ENCODE results near the gene HEYL. TPM values are rescaled to one million over a fixed set of nuclear protein-coding genes. Genes with fewer than 3 reads are reported as not detected.
A peak's percentile ranks its signal among the peaks of the same experiment; 100 is the strongest.

The HEYL gene
- total RNA-seq, 6 donors from 2014 or later: 3.8 to 31.9 (median 15.5) TPM

DNA sequence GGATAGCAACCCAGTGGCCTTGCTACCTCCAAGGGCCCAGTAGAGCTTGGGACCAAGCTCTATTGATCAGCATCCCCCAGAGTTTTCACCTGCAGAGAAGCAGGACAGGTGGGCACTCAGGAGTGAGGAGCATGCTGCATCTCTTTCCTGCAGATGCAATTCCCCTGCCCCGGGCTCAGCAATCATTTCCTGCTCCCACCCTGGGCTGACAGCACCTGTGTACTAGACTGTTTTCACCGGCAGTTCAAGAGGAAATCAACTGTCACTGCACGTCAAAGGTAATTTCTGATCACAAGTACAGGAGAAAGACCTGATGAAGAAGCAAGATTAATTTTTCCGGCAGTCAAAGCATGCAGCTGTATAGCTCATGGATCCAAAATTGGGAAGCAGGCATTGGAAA is 41.3 kb upstream of the HEYL start:
- peaks cover 0 to 12% (median 5%) of the 10 kb centered on the region in 4 donors for H3K27me3 ChIP-seq
- no peak for DNase-seq
- H3K9me3 ChIP-seq: no peaks in the 10 kb centered on the region
- 71 to 77% methylated on average over 4 of the region's 4 CpGs for WGBS, 2 donors
- TF ChIP-seq CTCF (IDR thresholded peaks at IDR 0.05) (no peak), POLR2A (IDR thresholded peaks at IDR 0.05) (no peak), EP300 (IDR thresholded peaks at IDR 0.05) (no peak), POLR2AphosphoS5 (IDR thresholded peaks at IDR 0.05) (no peak)
- no peak overlapping the region for H3K4me3 ChIP-seq
- H3K36me3 ChIP-seq: no peaks in the 10 kb centered on the region
- no peak for ATAC-seq (ENCODE audit: low FRiP score in 2 of 2)
- H3K27ac ChIP-seq: no peak overlapping the region
- peaks cover 0 to 18% (median 11%) of the 10 kb centered on the region in 4 donors for H3K4me1 ChIP-seq

- Histone ChIP-seq H3K36me3 (no peaks in the 10 kb centered on the region), H3K27ac (no peak overlapping the region), H3K9me3 (no peaks in the 10 kb centered on the region), H3K27me3 (peaks cover 0 to 12% (median 5%) of the 10 kb centered on the region in 4 donors), H3K4me1 (peaks cover 0 to 18% (median 11%) of the 10 kb centered on the region in 4 donors), H3K4me3 (no peak overlapping the region)
- no peak for ATAC-seq (ENCODE audit: low FRiP score in 2 of 2)
- no peak for DNase-seq
- no peak for TF ChIP-seq EP300 (IDR thresholded peaks at IDR 0.05)
- no peak for TF ChIP-seq CTCF (IDR thresholded peaks at IDR 0.05)
- no peak for TF ChIP-seq POLR2A (IDR thresholded peaks at IDR 0.05)
- TF ChIP-seq POLR2AphosphoS5 (IDR thresholded peaks at IDR 0.05): no peak
- 70 to 81% methylated on average over 2 of the region's 2 CpGs for WGBS, 2 donors
Observed at GRCh38 chr1:39679821-39680220, 40.4 kb upstream of the HEYL start.

GRCh38 chr1:39678889-39679288 is 39.4 kb upstream of the HEYL start:
- 86 to 93% methylated on average over 2 of the region's 2 CpGs for WGBS, 2 donors

GRCh38 chr1:39677645-39678044 is 38.2 kb upstream of the HEYL start:
- 89 to 90% methylated on average over 4 of the region's 4 CpGs for WGBS, 2 donors
- no peaks in the 10 kb centered on the region for H3K9me3 ChIP-seq

More at GRCh38 chr1:39678889-39679288, 39.4 kb upstream of the HEYL start:
- Histone ChIP-seq H3K36me3 (no peaks in the 10 kb centered on the region), H3K4me1 (peaks cover 0 to 16% (median 11%) of the 10 kb centered on the region in 4 donors), H3K27ac (no peak overlapping the region), H3K9me3 (no peaks in the 10 kb centered on the region), H3K4me3 (no peak overlapping the region), H3K27me3 (peaks cover 0 to 6% (median 3%) of the 10 kb centered on the region in 4 donors)
- TF ChIP-seq EP300 (IDR thresholded peaks at IDR 0.05) (no peak), CTCF (IDR thresholded peaks at IDR 0.05) (no peak), POLR2AphosphoS5 (IDR thresholded peaks at IDR 0.05) (no peak), POLR2A (IDR thresholded peaks at IDR 0.05) (no peak)
- no peak for DNase-seq
- ATAC-seq (ENCODE audit: low FRiP score in 2 of 2): no peak

More at GRCh38 chr1:39677645-39678044, 38.2 kb upstream of the HEYL start:
- Histone ChIP-seq H3K36me3 (no peaks in the 10 kb centered on the region), H3K27ac (peak overlapping the region in 1 of 4 donors; percentile 1), H3K4me1 (peaks cover 0 to 15% (median 8%) of the 10 kb centered on the region in 4 donors), H3K4me3 (no peak overlapping the region), H3K27me3 (no peaks in the 10 kb centered on the region)
- DNase-seq (no peak), ATAC-seq (ENCODE audit: low FRiP score in 2 of 2) (no peak)
- TF ChIP-seq POLR2AphosphoS5 (IDR thresholded peaks at IDR 0.05): no peak
- TF ChIP-seq POLR2A (IDR thresholded peaks at IDR 0.05): no peak
- no peak for TF ChIP-seq EP300 (IDR thresholded peaks at IDR 0.05)
- TF ChIP-seq CTCF (IDR thresholded peaks at IDR 0.05): no peak

All from upper lobe of left lung (tissue), 6 donors.